Spleen (tissue), 7 donors: ENCODE data around the gene SPATA1.

Experiments used
- CTCF ChIP-seq, 11 experiments: fragments of 200-600 bp in 7 of 11; fragments of 450-650 bp in 4 of 11; sonication (generic) in 4 of 11; IDR thresholded peaks in 8 of 11; conservative IDR thresholded peaks in 3 of 11; 1 replicate in 7 of 11; 2 replicates in 4 of 11; pipeline versions ENCODE4 v1.4.0 to v1.8.0; 2016 to 2021; ENCODE audit warnings: antibody characterized with exemption in 11 of 11, inconsistent platforms in 4 of 11, mild to moderate bottlenecking in 1 of 11
- POLR2A ChIP-seq, 3 donors: fragments of 450-650 bp; IDR thresholded peaks; one replicate each; pipeline ENCODE4 v1.5.1; 2017; ENCODE audit warnings: antibody characterized with exemption in 3 of 3, mild to moderate bottlenecking in 1 of 3
- donor health status: DM: no; HTN: no; CAD: no; lungs with moderate emphysema.
- donor health status: DM: no; HTN: no; CAD: no.
- donor health status: DM: no; HTN: no; CAD: no.

GRCh38 chr1:84489766-84490165 lies 16.4 kb upstream of the SPATA1 start:
- TF ChIP-seq CTCF (IDR thresholded peaks at IDR 0.05 in 8 of 11, conservative IDR thresholded peaks at IDR 0.05 in 3 of 11) (no peak), POLR2A (IDR thresholded peaks at IDR 0.05) (no peak)
